Inferior parietal cortex (tissue), 1 donor: Measurements from ENCODE around the gene FLII.
A peak's percentile ranks its signal among the peaks of the same experiment; 100 is the strongest.
"Not testable (repeated sequence)": the region's sequence is repeated elsewhere in the genome, so short reads cannot be mapped to it uniquely, and the experiment has no call there.

Experiments
- DNase-seq: peaks from one replicate; pipeline ENCODE4 v3.0.0-alpha.2; 2016; ENCODE audit errors: extremely low spot score

FLII gene

GRCh38 chr17:18224053-18224386 lies 34.5 kb downstream of the FLII start:
- DNase-seq: no peak

- no peak for DNase-seq
Measured at GRCh38 chr17:18218756-18219415, 39.7 kb downstream of the FLII start.

GRCh38 chr17:18217412-18218015 lies 41.0 kb downstream of the FLII start:
- peak; percentile 81 for DNase-seq

GRCh38 chr17:18216906-18217305 lies 41.6 kb downstream of the FLII start:
- not testable (repeated sequence) for DNase-seq

- DNase-seq: no peak
Measured at GRCh38 chr17:18213666-18214270, 44.8 kb downstream of the FLII start.

- no peak for DNase-seq
Measured at GRCh38 chr17:18208092-18208491, 50.4 kb downstream of the FLII start.

GRCh38 chr17:18206962-18207361 lies 51.6 kb downstream of the FLII start:
- no peak for DNase-seq

GRCh38 chr17:18205861-18206260 lies 52.7 kb downstream of the FLII start:
- DNase-seq: no peak

- no peak for DNase-seq
Measured at GRCh38 chr17:18203308-18203707, 55.2 kb downstream of the FLII start.

- DNase-seq: no peak
Measured at GRCh38 chr17:18201108-18201507, 57.4 kb downstream of the FLII start.

- no peak for DNase-seq
Measured at GRCh38 chr17:18198530-18198929, 60.0 kb downstream of the FLII start.

- DNase-seq: no peak
Measured at GRCh38 chr17:18197535-18198194, 60.9 kb downstream of the FLII start.

- DNase-seq: no peak
Measured at GRCh38 chr17:18195246-18195645, 63.3 kb downstream of the FLII start.
